ENCODE results near the gene USHBP1.
"Not testable (repeated sequence)": the region's sequence is repeated elsewhere in the genome, so short reads cannot be mapped to it uniquely, and the experiment has no call there.

Gene USHBP1

GRCh38 chr19:17285415-17286135, 21.0 kb upstream of the USHBP1 start:
- Mint-ChIP-seq H3K27me3 (no peaks in the 10 kb centered on the region), H3K9me3 (no peaks in the 10 kb centered on the region), H3K4me3 (no peak overlapping the region), H3K4me1 (peaks cover 8% of the 10 kb centered on the region), H3K36me3 (no peaks in the 10 kb centered on the region), H3K27ac (no peak overlapping the region)
- DNase-seq (ENCODE audit: low spot score in 2 of 2) (no peak), ATAC-seq (ENCODE audit: low read depth) (no peak)

- Mint-ChIP-seq H3K27ac (no peak overlapping the region), H3K4me3 (peak overlapping the region; percentile 48), H3K9me3 (no peaks in the 10 kb centered on the region), H3K4me1 (peaks cover 8% of the 10 kb centered on the region), H3K36me3 (no peaks in the 10 kb centered on the region), H3K27me3 (no peaks in the 10 kb centered on the region)
- DNase-seq (ENCODE audit: low spot score in 2 of 2): no peak
- no peak for ATAC-seq (ENCODE audit: low read depth)
Observed at GRCh38 chr19:17283504-17283996, 19.0 kb upstream of the USHBP1 start.

DNA sequence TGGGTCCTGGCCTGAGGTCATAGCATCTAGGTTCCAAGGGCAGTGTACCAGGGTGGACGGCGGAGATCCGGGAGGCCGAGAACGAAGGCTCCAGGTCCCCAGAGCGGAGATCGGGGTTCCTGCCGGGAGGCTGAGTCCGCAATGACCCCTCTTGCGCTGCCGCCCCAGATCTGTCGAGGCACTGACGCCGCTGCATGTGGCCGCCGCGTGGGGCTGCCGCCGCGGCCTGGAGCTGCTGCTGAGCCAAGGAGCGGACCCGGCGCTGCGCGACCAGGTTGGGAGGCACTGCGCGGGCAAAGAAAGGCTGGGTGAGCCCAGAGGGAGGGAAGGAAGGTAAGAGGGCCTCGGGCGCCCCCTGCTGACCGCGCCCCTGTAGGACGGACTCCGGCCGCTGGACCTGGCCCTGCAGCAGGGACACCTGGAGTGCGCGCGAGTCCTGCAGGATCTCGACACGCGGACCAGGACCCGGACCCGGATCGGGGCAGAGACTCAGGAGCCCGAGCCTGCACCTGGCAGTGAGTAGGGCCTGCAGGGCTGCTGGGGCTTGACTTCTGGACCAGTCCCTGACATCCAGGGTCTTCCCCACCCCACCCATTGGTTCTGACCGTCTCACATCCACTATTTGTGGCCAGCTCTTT, 18.1 kb upstream of the USHBP1 start:
- Mint-ChIP-seq H3K4me3 (peak overlapping the region; percentile 87), H3K36me3 (peaks cover under 1% of the 10 kb centered on the region), H3K4me1 (peaks cover 8% of the 10 kb centered on the region), H3K27me3 (no peaks in the 10 kb centered on the region), H3K9me3 (no peaks in the 10 kb centered on the region), H3K27ac (no peak overlapping the region)
- peak; percentile 78 to 84 for DNase-seq (ENCODE audit: low spot score in 2 of 2)
- ATAC-seq (ENCODE audit: low read depth): peak; percentile 84

- DNase-seq (ENCODE audit: low spot score in 2 of 2) (peak in 1 of 2 donors; percentile 61), ATAC-seq (ENCODE audit: low read depth) (peak; percentile 62)
- H3K4me1 Mint-ChIP-seq: peaks cover 8% of the 10 kb centered on the region
Observed at GRCh38 chr19:17281391-17282304, 17.1 kb upstream of the USHBP1 start, which contains the start of gene ANKLE1. Gene ANKLE1, plus strand, starts transcription at chr19:17281901. Its CDS starts 20 bp downstream, at chr19:17281921.

GRCh38 chr19:17279436-17279835, 14.9 kb upstream of the USHBP1 start:
- H3K36me3 Mint-ChIP-seq: peaks cover 18% of the 10 kb centered on the region
- DNase-seq (ENCODE audit: low spot score in 2 of 2) (no peak), ATAC-seq (ENCODE audit: low read depth) (no peak)
- H3K4me3 Mint-ChIP-seq: no peak overlapping the region
- no peaks in the 10 kb centered on the region for H3K27me3 Mint-ChIP-seq
- H3K27ac Mint-ChIP-seq: no peak overlapping the region
- H3K4me1 Mint-ChIP-seq: peaks cover 8% of the 10 kb centered on the region
- H3K9me3 Mint-ChIP-seq: no peaks in the 10 kb centered on the region

More at GRCh38 chr19:17281391-17282304, 17.1 kb upstream of the USHBP1 start, which contains the start of gene ANKLE1:
- no peaks in the 10 kb centered on the region for H3K9me3 Mint-ChIP-seq
- peaks cover 10% of the 10 kb centered on the region for H3K36me3 Mint-ChIP-seq
- no peaks in the 10 kb centered on the region for H3K27me3 Mint-ChIP-seq
- H3K27ac Mint-ChIP-seq: peak within 1 kb of the TSS; percentile 53
- H3K4me3 Mint-ChIP-seq: peak within 1 kb of the TSS; percentile 87

DNA sequence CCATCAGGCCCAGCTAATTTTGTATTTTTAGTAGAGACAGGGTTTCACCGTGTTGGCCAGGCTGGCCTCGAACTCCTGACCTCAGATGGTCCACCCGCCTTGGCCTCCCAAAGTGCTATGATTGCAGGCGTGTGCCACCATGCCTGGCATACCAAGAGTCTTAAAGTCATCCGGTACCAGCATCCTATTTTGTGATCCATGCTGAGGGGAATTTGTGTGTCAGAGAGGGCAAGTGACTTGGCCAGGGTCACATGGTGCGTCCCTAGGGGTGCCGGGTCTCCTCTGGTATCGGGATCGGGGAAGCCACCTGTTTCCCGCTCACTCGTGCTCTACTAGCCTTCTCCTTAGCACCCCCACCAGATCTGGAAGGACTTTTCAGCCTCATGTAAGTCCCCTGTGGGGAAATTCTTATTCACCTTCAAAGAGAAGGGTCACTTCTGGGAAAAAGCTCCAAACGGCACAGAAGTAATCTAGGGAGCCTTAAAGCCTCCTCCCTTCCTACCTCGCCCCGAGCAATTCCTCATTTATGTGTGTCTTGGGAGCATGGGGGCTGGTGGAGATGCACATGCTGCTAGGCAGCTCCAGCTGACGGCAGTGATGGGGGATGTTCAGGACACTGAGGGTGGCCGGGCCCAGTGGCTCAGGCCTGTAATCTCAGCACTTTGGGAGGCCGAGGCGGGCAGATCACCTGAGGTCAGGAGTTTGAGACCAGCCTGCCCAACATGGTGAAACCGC, 11.1 kb upstream of the USHBP1 start:
- Mint-ChIP-seq H3K27ac (no peak overlapping the region), H3K9me3 (no peaks in the 10 kb centered on the region), H3K36me3 (peaks cover 24% of the 10 kb centered on the region), H3K27me3 (no peaks in the 10 kb centered on the region), H3K4me3 (no peak overlapping the region), H3K4me1 (no peaks in the 10 kb centered on the region)
- DNase-seq (ENCODE audit: low spot score in 2 of 2) (no peak), ATAC-seq (ENCODE audit: low read depth) (no peak)

DNA sequence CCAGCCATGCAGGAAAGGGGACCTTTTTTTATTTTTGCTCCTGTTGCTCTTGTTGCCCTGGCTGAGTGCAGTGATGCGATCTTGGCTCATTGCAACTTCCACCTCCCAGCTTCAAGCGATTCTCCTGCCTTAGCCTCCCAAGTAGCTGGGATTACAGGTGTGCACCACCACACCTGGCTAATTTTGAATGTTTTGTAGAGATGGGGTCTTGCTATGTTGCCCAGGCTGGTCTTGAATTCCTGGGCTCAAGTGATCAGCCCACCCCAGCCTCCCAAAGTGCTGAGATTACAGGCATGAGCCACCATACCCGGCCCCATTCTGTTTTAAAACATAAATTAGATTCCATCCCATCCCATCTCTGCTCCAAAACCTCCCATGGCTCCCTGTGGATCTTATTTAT, 10.3 kb upstream of the USHBP1 start:
- H3K9me3 Mint-ChIP-seq; H3K4me1 Mint-ChIP-seq; H3K27me3 Mint-ChIP-seq; DNase-seq (ENCODE audit: low spot score in 2 of 2); ATAC-seq (ENCODE audit: low read depth); H3K4me3 Mint-ChIP-seq; H3K27ac Mint-ChIP-seq: not testable (repeated sequence)
- peaks cover 26% of the 10 kb centered on the region for H3K36me3 Mint-ChIP-seq

GRCh38 chr19:17268754-17269153, 4.2 kb upstream of the USHBP1 start:
- Mint-ChIP-seq H3K27me3 (no peaks in the 10 kb centered on the region), H3K36me3 (peaks cover 8% of the 10 kb centered on the region), H3K27ac (no peak overlapping the region), H3K4me1 (peaks cover 7% of the 10 kb centered on the region), H3K4me3 (peak overlapping the region; percentile 46), H3K9me3 (no peaks in the 10 kb centered on the region)
- DNase-seq (ENCODE audit: low spot score in 2 of 2) (no peak), ATAC-seq (ENCODE audit: low read depth) (no peak)

DNA sequence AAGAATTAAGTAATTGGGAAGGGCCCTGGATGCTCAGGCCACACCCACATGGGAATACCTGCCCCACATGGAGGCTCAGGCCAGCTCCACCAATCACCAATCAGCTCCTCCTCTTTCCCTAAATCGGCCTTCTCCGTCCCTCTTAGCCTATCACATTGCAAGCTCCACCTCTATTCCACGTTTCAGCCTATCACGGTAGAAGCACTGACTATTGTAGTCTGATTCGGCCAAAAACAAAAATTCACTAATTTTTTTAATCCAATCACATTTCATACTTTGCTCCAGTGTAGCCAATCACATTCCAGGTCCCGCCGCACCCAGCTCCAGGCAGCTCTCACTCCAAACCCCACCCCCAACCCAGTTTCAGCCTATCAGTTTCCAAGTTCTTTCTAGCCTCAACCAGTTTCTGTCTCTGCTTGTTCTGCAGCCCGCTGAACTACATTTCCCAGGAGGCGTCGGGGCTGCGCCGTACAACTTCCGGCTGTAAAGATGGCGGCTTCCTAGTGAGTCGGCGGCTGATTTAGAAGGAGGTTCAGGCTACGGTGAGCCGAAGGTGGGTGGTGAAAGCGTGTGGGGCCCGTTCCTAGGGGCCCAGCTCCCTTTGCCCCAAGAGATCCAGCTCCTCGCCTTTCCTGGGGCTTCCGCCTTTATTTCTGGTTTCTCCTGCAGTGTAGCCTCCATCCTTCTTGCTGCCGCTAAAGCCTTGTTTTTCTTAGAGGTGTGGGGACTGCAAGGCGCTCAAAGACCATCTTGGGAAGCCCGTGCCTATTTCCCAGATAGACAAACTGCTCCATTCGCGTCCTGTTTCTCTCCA, 2.6 kb upstream of the USHBP1 start, which contains the start of gene BABAM1:
Gene BABAM1, plus strand, starts transcription at position 469 of the 814 bp plus-strand sequence. CDS start 1,364 bp downstream, outside the sequence.
- H3K27me3 Mint-ChIP-seq: no peaks in the 10 kb centered on the region
- peak; percentile 84 to 96 for DNase-seq (ENCODE audit: low spot score in 2 of 2)
- H3K27ac Mint-ChIP-seq: peak within 1 kb of the TSS; percentile 66
- peaks cover 7% of the 10 kb centered on the region for H3K4me1 Mint-ChIP-seq
- peaks cover 7% of the 10 kb centered on the region for H3K36me3 Mint-ChIP-seq
- peak; percentile 83 for ATAC-seq (ENCODE audit: low read depth)
- no peaks in the 10 kb centered on the region for H3K9me3 Mint-ChIP-seq
- H3K4me3 Mint-ChIP-seq: peak within 1 kb of the TSS; percentile 72

DNA sequence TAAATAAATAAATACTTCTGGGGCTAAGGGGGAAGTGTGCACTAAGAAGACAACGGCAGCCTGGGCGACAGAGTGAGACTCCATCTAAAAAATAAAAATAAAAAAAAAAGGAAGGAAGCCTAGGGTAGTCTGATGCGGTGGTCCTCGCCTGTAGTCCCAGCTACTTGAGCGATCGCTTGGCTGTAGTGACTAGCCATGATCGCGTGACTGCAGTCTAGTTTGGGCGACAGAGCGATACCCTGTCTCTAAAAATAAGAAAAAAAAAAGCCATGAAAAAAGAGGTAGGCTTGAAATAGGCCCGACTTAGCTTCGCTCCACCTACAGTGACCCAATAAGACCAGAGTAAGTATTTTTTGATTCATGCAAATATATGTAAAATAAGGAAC, 2.0 kb upstream of the USHBP1 start:
- H3K27ac Mint-ChIP-seq: peak overlapping the region; percentile 66
- no peaks in the 10 kb centered on the region for H3K27me3 Mint-ChIP-seq
- ATAC-seq (ENCODE audit: low read depth) (peak; percentile 23), DNase-seq (ENCODE audit: low spot score in 2 of 2) (no peak)
- no peaks in the 10 kb centered on the region for H3K9me3 Mint-ChIP-seq
- peaks cover 7% of the 10 kb centered on the region for H3K4me1 Mint-ChIP-seq
- H3K4me3 Mint-ChIP-seq: peak overlapping the region; percentile 72
- H3K36me3 Mint-ChIP-seq: peaks cover 6% of the 10 kb centered on the region

DNA sequence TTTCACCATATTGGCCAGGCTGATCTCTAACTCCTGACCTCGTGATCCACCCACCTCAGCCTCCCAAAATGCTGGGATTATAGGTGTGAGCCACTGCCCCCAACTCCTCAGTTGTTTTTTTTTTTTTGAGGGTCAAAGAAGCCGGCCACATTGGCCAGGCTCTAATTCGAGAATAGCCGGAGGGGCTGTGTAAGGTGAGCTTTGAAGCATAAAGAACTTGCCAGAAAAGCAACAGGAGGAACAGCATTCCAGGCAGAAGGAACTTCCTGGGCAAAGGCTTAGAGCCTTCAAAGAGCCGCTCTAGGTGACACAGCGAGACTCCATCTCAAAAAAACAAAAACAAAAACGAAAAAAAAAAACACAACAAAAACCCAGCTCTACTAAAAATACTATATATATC, 1.5 kb upstream of the USHBP1 start:
- Mint-ChIP-seq H3K9me3 (no peaks in the 10 kb centered on the region), H3K4me3 (peak overlapping the region; percentile 37), H3K4me1 (peaks cover 8% of the 10 kb centered on the region), H3K27ac (no peak overlapping the region), H3K27me3 (no peaks in the 10 kb centered on the region), H3K36me3 (peaks cover 2% of the 10 kb centered on the region)
- no peak for ATAC-seq (ENCODE audit: low read depth)
- no peak for DNase-seq (ENCODE audit: low spot score in 2 of 2)

GRCh38 chr19:17263712-17264640, 569 bp downstream of the USHBP1 start:
- no peaks in the 10 kb centered on the region for H3K27me3 Mint-ChIP-seq
- H3K4me1 Mint-ChIP-seq: peaks cover 12% of the 10 kb centered on the region
- no peak for ATAC-seq (ENCODE audit: low read depth)
- no peaks in the 10 kb centered on the region for H3K9me3 Mint-ChIP-seq
- H3K36me3 Mint-ChIP-seq: no peaks in the 10 kb centered on the region
- H3K27ac Mint-ChIP-seq: no peak overlapping the region
- DNase-seq (ENCODE audit: low spot score in 2 of 2): no peak
- no peak overlapping the region for H3K4me3 Mint-ChIP-seq

Measured in memory B cell (primary cell).